HG03280 (cell line): Measurements from ENCODE around the gene PEX6.

Source experiments
- ATAC-seq: cut with Tn5 transposase; IDR thresholded peaks from one replicate; pipeline ENCODE4 v1.9.1; 2021; ENCODE audit warnings: mild to moderate bottlenecking, moderate library complexity; ENCODE audit not compliant: unreplicated experiment

Gene PEX6, protein sequence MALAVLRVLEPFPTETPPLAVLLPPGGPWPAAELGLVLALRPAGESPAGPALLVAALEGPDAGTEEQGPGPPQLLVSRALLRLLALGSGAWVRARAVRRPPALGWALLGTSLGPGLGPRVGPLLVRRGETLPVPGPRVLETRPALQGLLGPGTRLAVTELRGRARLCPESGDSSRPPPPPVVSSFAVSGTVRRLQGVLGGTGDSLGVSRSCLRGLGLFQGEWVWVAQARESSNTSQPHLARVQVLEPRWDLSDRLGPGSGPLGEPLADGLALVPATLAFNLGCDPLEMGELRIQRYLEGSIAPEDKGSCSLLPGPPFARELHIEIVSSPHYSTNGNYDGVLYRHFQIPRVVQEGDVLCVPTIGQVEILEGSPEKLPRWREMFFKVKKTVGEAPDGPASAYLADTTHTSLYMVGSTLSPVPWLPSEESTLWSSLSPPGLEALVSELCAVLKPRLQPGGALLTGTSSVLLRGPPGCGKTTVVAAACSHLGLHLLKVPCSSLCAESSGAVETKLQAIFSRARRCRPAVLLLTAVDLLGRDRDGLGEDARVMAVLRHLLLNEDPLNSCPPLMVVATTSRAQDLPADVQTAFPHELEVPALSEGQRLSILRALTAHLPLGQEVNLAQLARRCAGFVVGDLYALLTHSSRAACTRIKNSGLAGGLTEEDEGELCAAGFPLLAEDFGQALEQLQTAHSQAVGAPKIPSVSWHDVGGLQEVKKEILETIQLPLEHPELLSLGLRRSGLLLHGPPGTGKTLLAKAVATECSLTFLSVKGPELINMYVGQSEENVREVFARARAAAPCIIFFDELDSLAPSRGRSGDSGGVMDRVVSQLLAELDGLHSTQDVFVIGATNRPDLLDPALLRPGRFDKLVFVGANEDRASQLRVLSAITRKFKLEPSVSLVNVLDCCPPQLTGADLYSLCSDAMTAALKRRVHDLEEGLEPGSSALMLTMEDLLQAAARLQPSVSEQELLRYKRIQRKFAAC

DNA sequence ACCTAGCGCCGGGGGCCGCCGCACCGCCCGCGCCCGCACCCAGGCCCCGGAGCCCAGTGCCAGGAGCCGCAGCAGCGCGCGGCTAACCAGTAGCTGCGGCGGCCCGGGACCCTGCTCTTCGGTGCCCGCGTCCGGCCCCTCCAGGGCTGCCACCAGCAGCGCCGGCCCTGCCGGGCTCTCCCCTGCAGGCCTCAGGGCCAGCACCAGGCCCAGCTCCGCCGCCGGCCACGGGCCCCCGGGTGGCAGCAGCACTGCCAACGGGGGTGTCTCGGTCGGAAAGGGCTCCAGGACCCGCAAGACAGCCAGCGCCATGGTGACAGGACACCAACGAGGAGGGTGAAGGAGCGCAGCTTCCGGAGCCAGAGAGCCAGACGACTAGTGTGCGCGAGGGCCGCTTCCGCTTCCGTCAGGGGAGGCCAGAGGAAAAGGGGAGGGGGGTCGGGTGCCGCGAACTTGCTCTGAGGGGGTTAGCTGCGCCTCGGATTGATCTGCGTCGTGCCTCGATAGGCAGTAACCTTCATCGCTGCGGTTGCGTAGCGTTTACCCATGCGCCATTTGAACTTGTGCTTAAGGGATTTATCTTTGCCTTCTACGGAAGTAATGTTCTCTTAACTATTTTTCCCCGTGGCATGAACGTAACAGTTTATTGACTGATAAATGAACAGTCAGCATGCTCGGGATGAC lies at the start of gene PEX6:
TSS of gene PEX6 (minus strand) at position 343 of the 684 bp plus-strand sequence. CDS start at position 312, 31 bp downstream.
- ATAC-seq, result peak; percentile 92

DNA sequence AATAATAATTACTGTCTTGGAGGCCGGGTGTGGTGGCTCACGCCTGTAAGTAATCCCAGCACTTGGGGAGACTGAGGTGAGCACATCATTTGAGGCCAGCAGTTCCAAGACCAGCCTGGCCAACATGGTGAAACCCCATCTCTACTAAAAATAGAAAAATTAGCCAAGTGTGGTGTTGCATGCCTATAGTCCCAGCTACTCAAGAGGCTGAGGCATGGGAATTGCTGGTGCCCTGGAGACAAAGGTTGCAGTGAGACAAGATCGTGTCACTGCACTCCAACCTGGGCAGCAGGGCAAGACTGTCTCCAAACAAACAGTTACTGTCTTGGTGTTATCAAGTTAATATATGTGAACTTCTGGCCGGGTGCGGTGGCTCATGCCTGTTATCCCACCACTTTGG lies 47.4 kb upstream of the PEX6 start:
- no peak for ATAC-seq

DNA sequence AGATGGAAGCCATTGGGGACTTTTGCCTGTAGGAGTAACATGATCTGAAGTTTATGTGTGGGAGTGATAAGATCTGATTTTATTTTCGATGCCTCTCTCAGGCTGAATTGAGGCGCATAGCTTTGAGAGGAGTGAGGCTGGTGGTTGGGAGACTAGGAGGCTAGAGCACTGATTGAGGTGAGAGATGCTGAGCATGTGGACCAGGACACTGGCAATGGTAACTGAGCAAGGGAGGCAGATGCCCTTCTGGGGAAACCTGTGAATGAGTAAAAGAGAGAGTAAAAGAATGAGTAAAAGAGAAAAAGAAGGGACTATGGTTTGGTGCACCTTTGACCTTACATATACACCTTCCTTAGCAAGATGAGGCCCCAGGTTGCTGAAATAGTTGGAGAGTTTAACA lies 45.5 kb upstream of the PEX6 start:
- no peak for ATAC-seq

DNA sequence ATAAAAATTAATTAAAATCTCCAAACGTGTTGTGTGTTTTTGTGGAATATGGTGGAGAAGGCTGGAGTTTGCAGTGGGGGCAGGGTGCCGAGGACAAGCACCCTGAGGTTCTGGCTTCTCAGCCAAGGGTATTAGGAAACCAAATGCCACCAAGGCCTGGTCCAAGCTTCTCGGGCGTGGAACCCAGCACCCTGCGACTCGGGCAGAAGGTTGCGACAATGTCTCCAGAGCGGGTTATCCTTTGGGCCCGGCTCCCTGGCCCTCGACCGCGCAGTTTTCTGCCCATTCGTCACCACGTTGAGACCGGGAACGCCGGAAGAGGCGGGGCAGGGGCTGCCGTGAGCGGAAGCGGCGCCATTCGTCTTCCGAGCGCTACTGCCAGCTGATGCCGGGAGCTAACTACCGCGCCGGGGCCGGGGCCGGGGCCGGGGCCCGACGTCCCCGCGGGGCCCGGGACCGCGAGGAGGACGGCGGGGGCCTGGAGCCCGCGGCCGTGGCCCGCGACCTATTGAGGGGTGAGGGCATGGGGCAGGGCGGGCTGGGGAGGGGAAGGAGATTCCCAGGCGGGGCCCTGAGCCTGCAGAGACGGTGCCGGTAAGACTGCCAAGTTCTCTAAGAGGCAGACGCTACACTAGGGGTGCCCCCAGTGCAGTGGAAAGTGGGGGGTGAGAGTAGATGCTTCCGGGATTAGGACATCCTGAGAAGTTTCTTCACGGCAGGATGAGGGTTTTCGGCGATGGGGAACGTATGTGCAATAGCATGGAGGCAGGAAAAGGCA lies 42.5 kb upstream of the PEX6 start, which contains the start of gene RRP36:
TSS of gene RRP36 (plus strand) at position 354 of the 778 bp plus-strand sequence. CDS start at position 386, 32 bp downstream.
- ATAC-seq, result peak; percentile 71

DNA sequence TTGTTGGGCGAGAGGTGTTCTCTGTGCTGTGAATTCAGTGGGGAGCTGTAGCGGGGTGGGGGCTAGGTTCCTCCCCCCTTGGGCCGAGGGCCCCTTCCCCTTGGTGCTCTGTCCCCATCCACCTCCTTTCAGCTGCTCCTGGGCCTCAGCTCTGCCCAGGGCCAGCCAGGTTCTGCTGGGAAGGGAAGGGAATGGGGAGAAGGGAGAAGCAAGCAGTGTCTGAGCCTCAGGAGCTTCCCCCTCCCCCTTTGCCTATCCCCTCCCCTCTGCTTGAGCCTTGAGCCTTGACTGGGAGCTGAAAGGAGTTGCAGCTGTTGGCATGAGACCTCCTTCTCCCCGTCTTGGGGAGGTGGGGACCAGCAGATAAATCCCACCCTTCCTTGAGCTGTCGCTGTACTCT lies 41.9 kb upstream of the PEX6 start:
- no peak for ATAC-seq

DNA sequence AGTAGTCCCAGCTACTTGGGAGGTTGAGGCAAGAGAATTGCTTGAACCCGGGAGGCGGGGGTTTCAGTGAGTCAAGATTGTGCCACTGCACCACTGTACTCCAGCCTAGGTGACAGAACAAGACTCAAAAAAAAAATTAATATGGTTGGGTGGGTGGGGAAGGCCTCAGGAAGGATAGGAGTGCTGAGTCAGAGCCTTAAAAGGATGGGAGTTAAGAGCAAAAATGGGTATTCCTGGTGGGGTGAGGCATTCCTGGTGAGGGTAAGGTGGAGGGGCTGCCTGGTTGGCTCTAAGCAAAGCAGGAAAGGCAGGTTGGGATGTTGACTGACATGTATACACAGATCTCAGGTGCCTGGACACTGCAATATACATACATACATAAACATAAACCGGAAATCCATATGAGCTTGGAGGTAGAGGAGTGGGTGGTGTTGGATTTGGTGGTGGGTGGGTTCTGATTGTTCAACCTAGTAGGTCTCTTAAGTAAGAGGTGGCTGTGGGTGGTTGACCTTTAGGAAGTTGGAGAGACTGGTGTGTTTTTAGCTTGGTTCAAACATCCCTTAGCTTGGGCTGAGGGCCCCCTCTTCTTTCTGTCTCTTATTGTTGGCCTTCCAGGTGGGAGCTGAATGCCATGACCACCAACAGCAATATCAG lies 41.2 kb upstream of the PEX6 start:
- no peak for ATAC-seq

DNA sequence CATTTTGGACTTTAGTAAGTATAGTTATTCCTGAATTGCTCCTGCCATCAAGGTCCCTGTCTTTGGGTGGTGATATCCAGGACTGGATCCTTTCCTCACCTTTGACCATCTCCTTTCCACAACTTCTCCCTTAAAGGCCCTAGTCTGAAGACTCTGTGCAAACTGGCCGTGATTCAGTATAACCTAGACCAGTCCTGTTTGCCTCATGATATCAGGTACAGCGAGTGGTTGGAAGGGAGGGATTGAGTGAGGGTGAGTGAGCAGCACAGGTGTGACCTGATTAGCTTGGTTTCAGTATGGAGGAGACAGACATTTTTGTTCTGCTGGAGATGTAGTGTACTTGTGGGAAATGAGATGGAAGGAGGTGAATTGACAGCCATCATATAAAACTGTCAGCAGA lies 40.2 kb upstream of the PEX6 start:
- no peak for ATAC-seq

DNA sequence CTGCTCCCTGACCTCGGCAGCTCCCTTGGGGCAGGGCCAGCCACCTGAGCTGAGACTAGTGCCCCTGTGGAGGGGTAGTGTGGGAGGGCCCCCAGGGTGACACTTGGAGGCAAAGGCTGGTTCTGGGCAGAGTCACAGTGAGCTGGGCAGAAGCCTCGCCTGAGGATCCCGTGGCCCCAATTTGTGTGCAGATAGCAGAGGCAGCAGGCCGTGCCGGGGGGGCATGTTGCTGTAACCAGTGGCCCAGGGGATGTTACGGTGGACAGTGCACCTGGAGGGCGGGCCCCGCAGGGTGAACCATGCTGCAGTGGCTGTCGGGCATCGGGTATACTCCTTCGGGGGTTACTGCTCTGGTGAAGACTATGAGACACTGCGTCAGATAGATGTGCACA lies 38.0 kb upstream of the PEX6 start:
- no peak for ATAC-seq

DNA sequence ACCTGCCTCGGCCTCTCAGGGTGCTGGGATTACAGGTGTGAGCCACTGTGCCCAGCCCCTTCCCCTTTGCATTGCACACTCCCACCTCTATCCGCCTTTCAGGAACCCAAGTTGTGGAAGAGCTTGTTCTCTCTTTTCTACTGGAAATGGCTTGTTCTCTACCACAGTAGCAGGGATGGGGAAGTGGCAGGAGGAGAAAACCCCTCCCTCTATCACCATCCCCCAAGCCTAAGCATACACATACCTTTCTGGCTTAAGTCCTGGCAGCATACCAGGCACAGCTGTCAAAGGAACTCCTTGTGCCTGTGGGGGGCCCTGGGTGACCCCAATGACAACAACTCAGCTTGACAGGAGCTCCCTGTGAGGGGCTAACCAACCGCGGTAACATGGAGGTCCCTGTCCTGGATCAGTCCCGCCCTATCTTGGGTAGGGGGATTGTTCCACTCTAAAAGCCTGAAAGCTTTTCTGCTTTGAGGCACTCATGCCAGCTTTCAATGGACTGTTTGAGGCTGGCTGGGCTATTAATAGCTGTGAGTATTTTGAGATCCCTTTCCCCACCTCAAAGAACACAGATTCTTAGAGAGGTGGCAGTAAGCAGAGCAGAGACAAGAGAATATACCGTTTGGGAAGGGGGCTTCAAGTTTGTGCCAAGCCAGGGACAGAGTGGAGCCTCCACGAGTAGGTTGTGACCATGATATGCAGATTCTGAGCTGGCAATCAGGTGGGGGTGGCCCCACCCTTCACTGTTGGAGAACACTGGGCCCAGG lies 37.4 kb upstream of the PEX6 start:
- no peak for ATAC-seq

DNA sequence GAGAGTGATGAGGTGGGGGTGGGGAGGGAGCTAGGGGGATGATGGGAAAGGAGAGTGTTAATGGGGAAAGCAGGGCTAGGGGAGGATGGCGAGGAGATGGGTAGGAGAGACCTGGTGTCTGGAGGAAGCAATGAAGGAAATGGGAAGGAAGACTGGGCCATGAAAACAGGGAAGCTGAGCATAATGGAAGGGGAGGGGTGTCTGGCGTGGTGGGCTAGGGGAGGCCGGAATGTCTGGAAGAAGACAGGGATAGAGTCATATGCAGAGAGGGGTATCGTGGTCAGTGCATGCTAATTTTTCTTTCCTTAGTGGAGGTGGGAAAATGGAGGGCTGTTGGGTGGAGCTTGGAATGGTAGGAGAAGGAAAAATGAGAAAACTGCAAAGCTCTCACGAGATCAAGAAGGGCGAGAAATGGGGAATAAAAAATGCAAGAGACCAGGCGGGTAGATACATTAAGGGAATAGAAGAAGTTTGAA lies 35.5 kb upstream of the PEX6 start:
- no peak for ATAC-seq

DNA sequence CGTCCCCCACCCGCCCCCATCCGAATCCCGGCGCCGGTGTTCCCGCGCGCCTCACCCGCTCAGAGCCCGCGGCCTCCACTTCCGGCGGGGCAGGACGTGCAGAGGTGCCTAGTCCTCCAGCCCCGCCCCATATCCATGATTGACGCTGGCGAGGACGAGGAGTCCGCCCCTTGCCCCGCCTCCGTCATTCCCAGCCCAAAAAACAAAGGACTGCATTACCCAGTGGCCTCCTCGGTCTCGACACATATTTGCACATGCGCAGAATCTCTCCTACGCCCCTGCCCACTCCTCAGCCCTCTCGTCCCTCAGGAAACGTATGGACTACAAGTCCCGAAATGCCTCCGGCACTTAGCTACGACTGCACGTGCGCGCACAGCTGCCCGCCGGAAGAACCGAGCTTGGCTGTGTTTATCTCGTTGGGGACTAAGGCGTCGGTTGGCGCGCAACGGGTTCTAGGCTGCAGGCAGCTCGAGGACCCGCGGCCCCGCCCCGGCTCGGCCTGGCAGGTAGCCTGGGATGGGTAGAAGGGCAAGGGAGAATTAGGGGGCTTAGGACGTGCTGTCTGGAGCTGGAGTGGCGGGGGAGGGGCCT lies 35.0 kb upstream of the PEX6 start, which contains the start of the genes KLHDC3 and MEA1:
TSS of gene KLHDC3 (plus strand) at position 407 of the 591 bp plus-strand sequence. CDS start 2,944 bp downstream, outside the sequence.
TSS of gene MEA1 (minus strand) at position 104 of the 591 bp plus-strand sequence. CDS start 133 bp downstream, outside the sequence.
- peak; percentile 93 for ATAC-seq

DNA sequence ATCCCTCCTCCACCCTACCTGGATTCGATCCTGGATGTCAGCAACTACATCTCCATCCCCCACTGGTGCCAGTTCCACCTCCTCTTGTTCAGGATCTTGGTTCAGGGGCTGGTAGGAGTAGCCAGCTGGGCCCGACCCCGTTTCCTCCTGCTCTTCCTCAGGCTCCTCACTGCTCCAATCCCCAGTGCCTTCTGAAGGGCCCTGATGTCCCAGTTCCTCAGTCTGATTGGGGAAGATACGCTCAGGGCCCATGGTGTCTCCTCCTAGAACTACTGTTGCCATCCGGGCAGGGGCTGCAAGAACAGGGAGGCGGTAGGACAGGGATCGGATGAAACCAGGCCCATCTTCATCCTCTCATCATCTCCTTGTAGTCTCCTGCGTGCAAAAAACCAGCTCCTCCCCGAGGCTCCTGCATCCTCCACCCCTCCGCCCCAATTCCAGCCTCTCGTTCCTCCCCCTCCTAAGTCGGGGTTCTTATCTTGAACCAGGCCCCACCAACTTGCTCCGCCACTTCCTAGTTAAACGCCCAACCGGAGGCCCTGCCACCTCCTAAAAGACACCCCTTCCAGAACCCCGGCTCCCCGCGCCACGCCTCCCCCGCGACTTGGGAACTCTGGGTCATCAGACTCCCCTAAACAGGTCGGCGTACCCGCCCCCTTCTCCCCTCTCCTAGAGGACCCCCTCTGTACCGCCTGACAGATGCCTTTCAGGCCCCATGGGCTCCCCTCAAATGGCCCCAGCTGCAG lies 34.3 kb upstream of the PEX6 start:
- ATAC-seq, result no peak

DNA sequence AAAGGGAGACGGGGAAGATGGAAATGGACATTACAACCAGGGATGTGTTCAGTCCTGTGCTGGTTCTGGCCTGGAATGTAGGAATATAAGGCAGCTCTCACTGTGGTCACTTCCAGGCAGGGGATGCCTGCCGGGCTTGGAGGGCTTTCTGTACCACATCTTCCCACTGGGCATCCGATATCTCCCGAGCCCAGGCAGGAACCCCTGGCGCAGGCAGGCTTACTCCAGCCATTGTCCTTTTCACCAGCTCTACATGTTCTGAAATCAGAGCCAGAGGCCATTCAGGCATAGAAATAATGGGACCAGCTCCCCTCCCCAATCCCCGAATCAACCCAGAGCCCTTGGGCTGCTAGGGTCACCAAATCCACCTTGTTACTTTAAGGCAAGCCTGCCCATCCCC lies 33.4 kb upstream of the PEX6 start:
- ATAC-seq, result no peak

DNA sequence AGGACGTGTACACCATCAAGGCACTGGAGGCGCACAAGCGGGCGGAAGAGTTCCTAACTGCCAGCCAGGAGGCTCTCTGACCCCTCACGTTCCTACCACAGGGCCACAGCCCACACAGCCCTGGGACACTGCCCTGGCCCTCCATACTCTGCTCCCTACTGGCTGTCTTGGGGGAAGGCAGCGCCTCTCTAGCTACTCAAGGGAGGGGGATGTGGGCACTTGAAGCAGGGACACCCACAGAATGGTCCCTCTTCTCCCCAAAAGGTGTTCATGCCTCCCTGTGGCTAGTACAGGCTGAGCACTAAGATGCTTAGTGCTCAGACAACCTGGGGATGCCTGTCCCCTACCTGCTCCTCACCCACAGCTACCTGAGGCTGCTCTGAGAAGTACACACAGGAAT lies 32.2 kb upstream of the PEX6 start:
- ATAC-seq, result no peak

DNA sequence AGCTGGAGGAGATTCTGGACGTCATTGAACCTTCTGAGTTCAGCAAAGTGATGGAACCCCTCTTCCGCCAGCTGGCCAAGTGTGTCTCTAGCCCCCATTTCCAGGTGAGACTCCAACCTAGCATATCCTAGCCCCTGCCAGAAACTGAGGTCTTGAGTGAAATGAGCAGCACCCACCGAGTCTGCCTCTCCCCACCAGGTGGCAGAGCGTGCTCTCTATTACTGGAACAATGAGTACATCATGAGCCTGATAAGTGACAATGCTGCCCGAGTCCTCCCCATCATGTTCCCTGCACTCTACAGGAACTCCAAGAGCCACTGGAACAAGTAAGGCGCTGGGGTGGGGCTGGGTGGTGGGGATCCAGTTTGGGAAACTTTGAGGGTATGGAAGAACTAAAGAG lies 30.1 kb upstream of the PEX6 start:
- no peak for ATAC-seq

DNA sequence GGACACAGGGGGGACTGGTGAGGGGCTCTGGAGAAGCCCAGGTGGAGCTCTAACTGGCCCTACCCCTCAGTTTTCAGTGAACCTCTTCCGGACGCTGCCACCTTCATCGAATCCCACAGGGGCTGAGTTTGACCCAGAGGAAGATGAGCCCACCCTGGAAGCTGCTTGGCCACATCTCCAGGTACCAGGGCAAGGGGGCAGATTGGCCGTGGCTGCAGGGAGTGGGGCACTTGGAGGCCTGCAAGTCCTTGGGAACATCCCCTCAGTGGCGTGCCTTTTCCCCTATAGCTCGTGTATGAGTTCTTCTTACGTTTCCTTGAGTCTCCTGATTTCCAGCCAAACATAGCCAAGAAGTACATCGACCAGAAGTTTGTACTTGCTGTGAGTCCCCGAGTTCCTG lies 28.1 kb upstream of the PEX6 start:
- no peak for ATAC-seq

DNA sequence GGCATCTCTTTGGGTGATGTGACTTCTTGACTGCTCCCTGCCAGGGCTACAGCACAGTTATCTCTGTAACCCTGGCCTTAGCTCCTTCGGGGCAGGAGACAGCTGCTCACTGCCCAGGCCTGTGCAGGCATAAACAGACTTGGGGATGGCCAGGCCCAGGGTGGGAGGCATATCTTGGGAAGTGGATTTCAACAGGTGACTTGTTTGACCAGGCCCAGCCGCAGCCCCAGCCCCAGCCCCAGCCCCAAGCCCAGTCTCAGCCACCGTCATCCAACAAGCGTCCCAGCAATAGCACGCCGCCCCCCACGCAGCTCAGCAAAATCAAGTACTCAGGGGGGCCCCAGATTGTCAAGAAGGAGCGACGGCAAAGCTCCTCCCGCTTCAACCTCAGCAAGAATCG lies 27.3 kb upstream of the PEX6 start:
- no peak for ATAC-seq

DNA sequence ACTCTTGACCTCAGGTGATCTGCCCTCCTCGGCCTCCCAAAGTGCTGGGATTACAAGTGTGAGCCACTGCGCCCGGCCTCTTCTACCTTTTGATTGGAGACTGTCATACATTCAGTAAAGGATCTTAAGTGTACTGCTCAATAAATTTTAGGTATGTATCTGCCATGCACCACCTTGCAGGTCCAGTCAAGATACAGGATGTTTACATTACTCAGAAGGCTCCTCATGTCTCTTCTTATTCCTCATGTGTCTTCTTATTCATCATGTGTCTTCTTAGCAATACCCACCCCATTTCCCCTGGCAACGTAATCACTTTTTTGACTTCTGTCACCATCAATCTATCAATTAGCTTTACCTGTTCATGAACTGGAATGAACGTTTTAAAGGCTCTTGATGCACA lies 26.9 kb upstream of the PEX6 start:
- ATAC-seq, result no peak
